ENCODE measurements around the gene TACC3.
"Not testable (repeated sequence)": the region's sequence is repeated elsewhere in the genome, so short reads cannot be mapped to it uniquely, and the experiment has no call there.

TACC3 gene

DNA sequence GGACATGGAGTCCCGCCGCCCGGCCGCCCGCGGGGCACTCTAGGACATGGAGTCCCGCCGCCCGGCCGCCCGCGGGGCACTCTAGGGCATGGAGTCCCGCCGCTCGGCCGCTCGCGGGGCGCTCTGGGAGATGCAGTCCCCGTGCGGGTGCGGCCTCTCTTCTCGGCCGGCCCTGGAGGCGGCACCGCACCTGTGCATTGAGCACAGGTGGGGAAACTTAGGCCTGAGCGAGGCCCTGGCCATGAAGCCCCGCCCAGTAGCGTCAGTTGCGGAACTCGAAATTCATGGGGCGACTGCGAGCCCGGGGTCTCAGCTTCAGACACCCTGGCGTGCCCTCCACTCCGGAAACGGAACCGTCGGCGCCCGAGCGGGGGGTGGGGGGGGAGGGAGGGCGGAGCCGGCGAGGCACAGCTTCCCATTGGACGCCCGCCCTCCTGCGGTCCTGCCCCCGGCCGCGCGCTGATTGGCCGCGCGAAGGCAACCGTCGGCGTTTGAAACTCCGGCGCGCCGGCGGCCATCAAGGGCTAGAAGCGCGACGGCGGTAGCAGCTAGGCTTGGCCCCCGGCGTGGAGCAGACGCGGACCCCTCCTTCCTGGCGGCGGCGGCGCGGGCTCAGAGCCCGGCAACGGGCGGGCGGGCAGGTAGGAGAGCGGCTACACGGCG lies at the start of gene TACC3, which contains the start of gene TMEM129:
Gene TACC3, plus strand, starts transcription at position 519 of the 663 bp plus-strand sequence. CDS start 1,901 bp downstream, outside the sequence.
Gene TMEM129, minus strand, starts transcription at position 321 of the 663 bp plus-strand sequence. CDS start 486 bp downstream, outside the sequence.
- DNase-seq: peak; percentile 93 to 94

GRCh38 chr4:1673671-1674070 lies 47.6 kb upstream of the TACC3 start:
- no peak for DNase-seq

DNA sequence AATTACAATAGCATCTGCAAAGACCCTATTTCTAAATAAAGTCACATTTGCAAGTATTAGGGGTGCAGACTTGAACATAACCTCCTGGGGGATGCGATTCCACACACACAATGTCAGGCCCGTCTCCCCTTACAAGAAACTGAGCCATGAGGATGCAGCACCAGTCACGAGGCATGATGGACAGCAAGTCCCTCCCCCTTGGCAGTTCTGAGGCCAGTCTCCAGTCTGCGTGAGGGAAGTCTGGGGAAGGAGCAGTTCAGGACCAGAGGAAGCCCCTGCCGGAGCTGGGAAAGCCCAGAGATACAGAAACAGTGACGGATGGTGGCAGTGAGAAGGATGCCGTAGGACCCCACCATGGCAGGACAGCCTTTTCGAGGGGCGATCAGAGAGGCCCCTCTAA lies 46.6 kb upstream of the TACC3 start:
- DNase-seq: no peak

- DNase-seq: no peak
Measured at GRCh38 chr4:1675136-1675801, 46.1 kb upstream of the TACC3 start.

DNA sequence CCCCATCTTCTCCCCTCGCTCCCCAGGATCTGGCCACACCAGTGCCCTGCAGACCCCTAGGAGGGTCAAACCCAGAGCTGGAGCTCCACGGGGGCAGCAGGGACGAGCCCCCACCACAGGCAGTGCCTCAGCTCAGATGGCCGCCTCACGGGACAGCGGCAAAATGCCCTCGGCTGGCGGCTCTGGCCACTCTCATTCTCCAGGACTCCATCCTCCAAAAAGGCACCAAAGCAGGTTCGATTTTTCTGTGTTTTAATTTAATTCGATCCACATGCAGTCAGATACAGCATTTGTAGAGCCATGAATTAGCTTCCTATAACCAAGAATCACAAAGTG lies 45.6 kb upstream of the TACC3 start:
- no peak for DNase-seq

DNA sequence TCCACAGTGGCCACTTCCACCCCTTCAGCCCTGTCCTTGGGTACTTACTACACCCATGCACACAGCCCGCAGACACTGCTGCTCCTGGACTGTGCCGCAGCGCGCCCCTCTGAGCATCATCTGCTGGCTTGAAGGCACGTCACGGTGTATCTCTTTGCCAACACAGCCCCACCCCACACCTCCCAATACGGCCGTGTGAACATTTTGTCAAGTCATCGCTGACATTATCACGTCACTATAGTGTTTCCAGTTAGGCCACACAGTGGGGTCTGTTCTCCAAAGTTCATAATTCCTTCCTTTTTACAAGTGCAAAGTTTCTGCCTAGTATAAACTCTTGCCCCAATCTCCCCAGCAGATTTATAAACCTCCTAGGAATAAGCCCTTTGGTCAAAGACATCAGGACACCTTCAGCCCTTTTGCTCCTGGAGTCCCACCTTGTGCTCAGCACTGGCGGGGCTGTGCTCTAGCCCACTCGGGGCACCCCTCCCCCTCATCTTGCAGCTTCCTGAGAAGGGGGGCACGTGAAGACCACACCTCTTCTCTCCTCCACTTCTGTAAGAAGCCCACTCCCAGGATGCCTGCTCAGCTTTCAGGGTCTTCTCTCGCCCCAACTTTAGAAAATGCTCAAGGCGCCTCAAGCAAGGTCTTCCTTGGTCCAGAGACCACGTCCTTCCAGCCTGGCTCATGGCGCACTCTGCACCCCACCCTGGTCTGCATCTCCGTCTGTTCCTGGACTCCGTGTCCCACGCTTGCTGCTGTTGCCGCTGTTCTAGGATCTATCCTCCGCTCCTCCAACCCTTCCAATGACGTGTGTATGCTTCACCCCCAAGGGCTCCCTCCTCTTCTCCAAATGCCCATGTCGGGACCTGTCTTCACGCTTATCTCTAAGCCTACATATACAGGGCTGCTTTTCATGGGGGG lies 44.5 kb upstream of the TACC3 start:
- no peak for DNase-seq

DNA sequence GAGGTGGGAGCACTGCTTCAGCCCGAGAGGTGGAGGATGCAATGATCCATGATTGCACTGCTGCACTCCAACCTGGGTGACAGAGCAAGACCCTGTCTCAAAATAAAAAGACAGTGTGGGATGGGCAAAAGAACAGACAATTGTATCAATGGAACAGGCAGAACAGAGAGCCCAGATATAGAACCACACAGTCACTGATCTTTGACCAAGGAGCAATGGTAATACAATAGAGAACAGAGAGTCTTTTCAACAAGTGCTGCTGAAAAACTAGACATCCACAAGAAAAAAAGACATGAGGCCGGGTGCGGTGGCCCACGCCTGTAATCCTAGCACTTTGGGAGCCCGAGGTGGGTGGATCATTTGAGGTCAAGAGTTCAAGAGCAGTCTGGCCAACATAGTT lies 43.1 kb upstream of the TACC3 start:
- DNase-seq: no peak

DNA sequence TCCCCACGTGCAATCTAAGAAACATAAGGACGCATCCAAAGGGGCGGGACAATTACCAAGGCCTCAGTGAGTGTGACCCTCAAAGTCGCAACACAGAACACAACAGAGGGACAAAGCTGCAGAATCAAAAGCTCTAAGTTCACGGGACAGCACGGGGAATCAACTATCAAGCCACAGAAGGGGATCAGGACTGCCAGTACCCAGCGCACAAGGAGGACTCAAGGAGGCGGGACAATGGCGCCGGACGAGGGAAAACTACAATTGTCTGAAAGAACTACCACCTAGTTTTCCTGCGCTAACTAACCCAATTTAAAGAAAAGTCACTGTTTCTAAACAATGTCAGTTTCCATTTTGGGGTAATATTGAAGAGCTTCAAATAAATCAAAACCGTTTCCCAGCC lies 38.5 kb upstream of the TACC3 start:
- DNase-seq: no peak

- no peak for DNase-seq
Measured at GRCh38 chr4:1683261-1683735, 38.0 kb upstream of the TACC3 start.

GRCh38 chr4:1683736-1684505 lies 37.4 kb upstream of the TACC3 start, which contains the start of gene FAM53A:
Gene FAM53A (minus strand): TSS chr4:1684313. CDS start chr4:1668741, 15,572 bp downstream.
- peak; percentile 42 to 89 for DNase-seq

- peak in 1 of 2 donors; percentile 95 for DNase-seq
Measured at GRCh38 chr4:1684506-1685234, 36.7 kb upstream of the TACC3 start.

- no peak for DNase-seq
Measured at GRCh38 chr4:1685235-1686150, 35.8 kb upstream of the TACC3 start.

DNA sequence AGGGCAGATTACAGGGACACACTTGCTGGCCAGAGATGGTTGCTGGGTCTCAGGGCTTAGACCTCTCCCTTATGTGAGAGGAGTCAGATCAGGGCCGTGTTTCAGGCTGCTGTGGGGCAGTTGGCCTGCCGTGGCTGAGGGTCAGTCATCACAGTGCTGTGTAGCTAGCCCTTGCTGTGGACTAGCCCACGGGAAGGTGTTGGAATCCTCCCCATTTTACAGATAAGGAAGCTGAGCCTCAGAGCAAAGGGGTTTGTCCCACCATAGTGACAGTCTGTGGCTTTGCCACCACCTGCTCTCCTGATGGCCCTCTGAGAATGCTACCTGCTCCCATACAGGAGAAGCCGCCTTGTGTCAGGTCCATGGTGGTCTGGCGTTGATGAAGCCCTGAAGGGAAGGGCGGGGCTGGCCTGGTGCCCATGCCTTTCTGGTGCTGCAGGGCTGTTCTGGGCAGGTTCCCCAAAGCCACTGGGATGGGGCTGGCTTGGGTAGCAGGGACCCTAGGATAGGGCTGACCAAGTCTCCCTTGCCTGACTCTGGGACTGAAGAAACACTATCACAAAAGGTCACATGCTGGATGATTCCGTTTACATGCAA lies 34.8 kb upstream of the TACC3 start:
- no peak for DNase-seq

DNA sequence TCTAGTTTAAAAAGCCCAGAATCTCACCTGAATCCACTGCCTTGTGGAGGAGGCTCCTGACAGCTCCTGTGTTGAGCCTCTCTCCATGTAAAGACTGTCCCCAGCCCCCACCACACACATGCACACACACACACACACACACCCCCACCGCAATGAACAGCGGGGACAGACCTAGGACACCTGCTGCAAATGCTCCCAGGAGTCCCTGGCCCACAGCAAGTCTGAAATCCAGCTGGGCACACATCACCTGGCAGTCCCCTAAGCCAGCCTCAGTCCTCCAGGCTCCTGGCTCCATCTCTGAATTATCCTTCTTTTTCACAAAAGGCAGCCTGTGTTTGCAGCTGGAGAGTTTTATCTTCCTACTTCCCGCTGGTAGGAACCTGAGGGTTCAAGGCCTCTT lies 30.6 kb upstream of the TACC3 start:
- DNase-seq: no peak

DNA sequence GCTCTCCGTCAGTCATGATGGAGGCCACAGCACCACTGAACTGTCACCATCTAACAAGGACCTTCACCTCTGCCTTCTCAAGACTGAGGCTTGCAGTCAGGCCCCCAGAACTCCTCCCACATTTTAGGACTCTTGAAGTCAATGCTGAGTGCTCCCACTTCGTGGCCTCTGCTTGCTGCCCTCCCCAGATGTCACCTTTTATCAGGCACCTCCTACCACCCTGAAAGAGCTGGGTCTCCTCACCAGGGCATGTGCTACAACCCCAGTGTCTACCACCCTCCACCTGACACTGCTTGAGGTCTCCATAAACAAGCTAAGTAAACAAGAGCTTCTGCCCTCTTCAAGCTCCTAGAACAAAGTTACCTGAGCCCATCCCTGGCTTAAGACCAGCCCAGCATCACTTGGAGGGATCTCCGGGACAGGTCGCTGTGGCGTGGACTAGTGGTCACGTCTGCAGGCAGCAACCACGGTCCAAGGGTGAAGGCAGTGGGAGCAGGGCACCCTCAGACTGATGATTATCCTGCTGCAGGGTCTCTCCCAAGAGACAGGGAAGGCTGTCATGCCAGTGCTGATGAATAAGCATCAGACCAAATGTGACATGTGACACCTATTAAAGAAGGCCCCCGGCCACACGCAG lies 29.5 kb upstream of the TACC3 start:
- DNase-seq: no peak

DNA sequence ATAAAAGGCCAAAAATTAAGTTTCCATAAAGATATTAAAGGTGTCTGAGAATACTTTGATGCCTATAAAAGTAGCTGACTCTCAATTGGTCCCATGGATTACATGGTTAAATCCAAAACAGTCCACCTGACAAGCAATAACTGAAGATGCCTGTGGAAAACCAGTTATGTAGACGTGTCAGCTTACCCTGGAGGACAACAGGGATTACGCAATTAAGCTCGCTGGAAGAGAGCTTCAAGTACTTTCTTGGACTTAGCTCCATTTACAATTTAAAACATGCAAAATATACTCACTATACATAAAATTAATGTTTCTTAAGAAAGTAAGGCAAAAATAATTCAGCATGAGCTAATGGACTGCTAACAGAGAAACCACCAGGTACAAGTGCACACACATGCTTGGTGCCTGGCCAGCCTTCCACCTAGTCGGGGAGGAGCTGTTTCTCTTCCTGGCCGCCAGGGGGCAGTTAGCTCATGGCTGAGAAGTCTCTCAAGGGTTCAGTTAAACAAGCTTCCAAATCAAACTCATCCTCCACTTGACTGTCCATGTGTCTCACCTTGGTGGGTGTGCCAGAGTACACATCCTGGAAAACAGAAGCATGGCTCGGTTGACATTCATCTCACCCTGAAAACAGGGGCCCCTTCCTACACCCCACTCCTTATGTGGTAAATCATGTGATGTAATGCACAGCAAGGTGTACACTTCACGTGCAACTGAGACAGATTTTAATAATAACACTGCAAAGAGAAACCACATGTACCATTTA lies 28.0 kb upstream of the TACC3 start:
- DNase-seq: peak; percentile 75 to 78

- DNase-seq: no peak
Measured at GRCh38 chr4:1695913-1696312, 25.4 kb upstream of the TACC3 start.

GRCh38 chr4:1701671-1702070 lies 19.6 kb upstream of the TACC3 start:
- not testable (repeated sequence) for DNase-seq

DNA sequence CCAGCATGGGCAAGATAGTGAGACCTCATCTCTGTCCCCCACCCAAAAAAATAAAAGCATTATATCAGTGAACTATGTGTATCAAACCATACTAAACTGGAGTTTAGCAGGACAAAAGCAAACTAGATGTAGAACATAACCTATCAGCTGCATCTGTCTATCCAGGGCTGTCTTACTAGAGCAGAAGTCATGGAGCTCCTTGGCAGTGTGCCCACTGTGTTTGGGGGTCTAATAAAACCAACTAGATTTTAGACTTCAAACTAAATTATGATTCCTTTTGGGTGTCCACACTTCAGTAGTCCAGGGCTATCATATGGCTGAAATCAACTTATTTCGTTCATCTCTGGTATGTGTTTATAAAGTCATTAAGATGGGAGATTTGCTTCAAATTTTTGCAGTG lies 17.5 kb upstream of the TACC3 start:
- DNase-seq: no peak

Data from activated CD4-positive, alpha-beta T cell treated with anti-CD3 and anti-CD28 coated beads for 4 hours (primary cell).